Activated CD4-positive, alpha-beta T cell treated with anti-CD3 and anti-CD28 coated beads, Interleukin-2, amount 10 ng/mL, durations not matched to agents 24 days and 14 days (primary cell): ENCODE measurements around the gene PATE4. TPM values are rescaled to one million over a fixed set of nuclear protein-coding genes. Genes with fewer than 3 reads are reported as not detected.
"Not testable (repeated sequence)": the region's sequence is repeated elsewhere in the genome, so short reads cannot be mapped to it uniquely, and the experiment has no call there.

ENCODE experiments used
- DNase-seq: peaks from one replicate; pipeline ENCODE4 v3.0.0; 2022
- H3K27ac Mint-ChIP-seq: one replicate; pipeline ENCODE4 v1.8.0; 2022; ENCODE audit warnings: mild to moderate bottlenecking, mixed read lengths
- H3K27me3 Mint-ChIP-seq: one replicate; pipeline ENCODE4 v1.8.0; 2022; ENCODE audit warnings: mixed read lengths
- H3K36me3 Mint-ChIP-seq: one replicate; pipeline ENCODE4 v1.8.0; 2022; ENCODE audit warnings: low read depth, mild to moderate bottlenecking, mixed read lengths
- H3K4me1 Mint-ChIP-seq: one replicate; pipeline ENCODE4 v1.8.0; 2021; ENCODE audit warnings: mixed read lengths
- H3K4me3 Mint-ChIP-seq: one replicate; pipeline ENCODE4 v1.8.0; 2022; ENCODE audit warnings: mild to moderate bottlenecking, moderate library complexity, mixed read lengths
- H3K9me3 Mint-ChIP-seq: one replicate; pipeline ENCODE4 v1.8.0; 2021; ENCODE audit warnings: mixed read lengths
- intact Hi-C: fragments of 100-400 bp; cut with micrococcal nuclease; formaldehyde crosslinking; loops from one replicate; pipeline ENCODE4 v1.15.1; 2023
- total RNA-seq: library from RNA; stranded (reverse); gene quantifications from 2 replicates; pipeline ENCODE4 v1.2.3, GENCODE V29; 2022

The PATE4 gene, protein sequence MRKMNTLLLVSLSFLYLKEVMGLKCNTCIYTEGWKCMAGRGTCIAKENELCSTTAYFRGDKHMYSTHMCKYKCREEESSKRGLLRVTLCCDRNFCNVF
- not detected in 2 replicates for total RNA-seq

DNA sequence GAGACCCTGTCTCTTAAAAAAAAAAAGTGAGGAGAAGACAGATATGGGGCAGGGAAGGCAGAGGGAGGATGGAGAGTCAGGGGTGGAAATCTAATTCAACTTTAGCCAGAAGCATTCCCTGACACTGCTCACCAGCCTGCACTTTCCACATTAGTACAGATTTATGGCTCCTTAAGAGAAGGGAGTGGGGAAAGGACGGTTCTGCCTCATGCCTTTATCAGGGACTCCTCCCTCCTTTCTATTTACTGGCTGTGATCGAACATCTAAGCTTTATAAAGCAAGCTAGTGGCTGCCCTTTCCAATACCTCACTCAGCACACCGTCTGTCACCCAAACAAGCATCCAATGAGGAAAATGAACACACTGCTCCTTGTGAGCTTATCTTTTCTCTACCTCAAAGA, at the start of gene PATE4:
TSS of gene PATE4 (plus strand) at position 301 of the 400 bp plus-strand sequence. CDS start at position 345, 44 bp downstream.
- no peak within 1 kb of the TSS for H3K27ac Mint-ChIP-seq
- no peaks in the 10 kb centered on the region for H3K4me1 Mint-ChIP-seq
- peaks cover 3% of the 10 kb centered on the region for H3K27me3 Mint-ChIP-seq
- DNase-seq, result no peak
- H3K4me3 Mint-ChIP-seq, result no peak within 1 kb of the TSS
- intact Hi-C loops, result no loop called here
- H3K9me3 Mint-ChIP-seq, result no peaks in the 10 kb centered on the region
- H3K36me3 Mint-ChIP-seq, result no peaks in the 10 kb centered on the region

DNA sequence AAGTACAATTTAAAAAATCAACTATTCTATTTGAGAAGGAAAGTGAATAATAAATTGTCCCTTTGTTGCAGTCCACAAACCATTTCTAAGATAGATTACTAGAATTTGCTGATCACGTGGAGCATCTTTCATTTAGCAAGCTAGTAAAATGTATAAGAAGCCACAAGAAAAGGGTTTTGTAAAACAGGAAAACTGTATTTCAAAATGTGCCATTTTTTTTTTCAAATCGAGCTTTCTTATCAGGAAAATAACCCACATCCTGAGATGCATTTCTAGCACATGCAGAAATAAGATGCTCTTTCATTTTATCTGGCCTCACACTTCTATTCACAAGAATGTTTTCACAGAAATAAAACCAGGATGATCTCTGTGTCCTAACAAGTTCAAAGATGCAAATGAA, 48.4 kb upstream of the PATE4 start:
- peaks cover 4% of the 10 kb centered on the region for H3K9me3 Mint-ChIP-seq
- peaks cover 6% of the 10 kb centered on the region for H3K27me3 Mint-ChIP-seq
- no peak overlapping the region for H3K27ac Mint-ChIP-seq
- no peak for DNase-seq
- H3K36me3 Mint-ChIP-seq, result no peaks in the 10 kb centered on the region
- no peak overlapping the region for H3K4me3 Mint-ChIP-seq
- H3K4me1 Mint-ChIP-seq, result no peaks in the 10 kb centered on the region
- intact Hi-C loops, result no loop called here

DNA sequence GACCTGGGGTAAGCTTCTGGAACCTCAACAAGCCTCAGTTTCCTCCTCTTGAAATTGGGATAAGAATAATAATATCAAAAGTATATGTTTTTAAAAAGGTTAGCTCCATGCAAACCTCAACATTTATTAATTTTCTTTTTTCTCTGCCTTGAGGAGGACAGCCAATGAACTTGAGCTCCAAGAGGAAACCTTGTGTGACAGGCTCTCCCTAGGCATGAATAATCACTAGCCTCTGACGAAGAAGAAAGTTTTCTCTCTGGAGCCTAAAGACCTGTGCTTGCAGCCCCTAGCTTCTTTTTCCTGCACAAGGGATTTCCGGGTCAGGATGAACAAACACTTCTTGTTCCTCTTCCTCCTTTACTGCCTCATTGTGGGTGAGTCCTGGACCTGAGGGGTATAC, 45.3 kb upstream of the PATE4 start, which contains the start of gene PATE3:
TSS of gene PATE3 (plus strand) at position 301 of the 400 bp plus-strand sequence. CDS start at position 326, 25 bp downstream.
- intact Hi-C loops, result no loop called here
- Mint-ChIP-seq H3K27ac (no peak within 1 kb of the TSS), H3K27me3 (peaks cover 3% of the 10 kb centered on the region), H3K4me3 (no peak within 1 kb of the TSS), H3K36me3 (no peaks in the 10 kb centered on the region), H3K4me1 (no peaks in the 10 kb centered on the region), H3K9me3 (no peaks in the 10 kb centered on the region)
- no peak for DNase-seq

DNA sequence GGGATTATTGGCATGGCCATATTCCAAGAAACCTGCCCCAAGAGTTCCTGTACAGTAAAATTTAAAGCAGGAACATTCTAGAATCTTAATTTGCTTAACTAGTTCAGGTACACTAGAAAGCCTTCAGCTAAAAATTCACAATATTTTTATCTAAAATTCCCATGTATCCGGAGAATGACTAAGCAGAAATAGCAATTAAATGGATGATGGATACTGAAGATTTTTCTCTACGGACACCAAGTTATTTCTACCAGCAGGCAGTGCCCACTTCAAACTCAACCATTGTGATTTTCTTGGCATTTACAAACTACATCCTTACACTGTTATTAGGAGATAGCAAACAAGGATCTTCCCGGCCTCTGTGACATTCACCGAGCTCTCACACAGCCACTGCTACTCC, 42.3 kb upstream of the PATE4 start:
- Mint-ChIP-seq H3K9me3 (peaks cover 6% of the 10 kb centered on the region), H3K4me3 (no peak overlapping the region), H3K27me3 (peaks cover 6% of the 10 kb centered on the region), H3K27ac (no peak overlapping the region), H3K4me1 (no peaks in the 10 kb centered on the region), H3K36me3 (no peaks in the 10 kb centered on the region)
- intact Hi-C loops, result no loop called here
- no peak for DNase-seq

DNA sequence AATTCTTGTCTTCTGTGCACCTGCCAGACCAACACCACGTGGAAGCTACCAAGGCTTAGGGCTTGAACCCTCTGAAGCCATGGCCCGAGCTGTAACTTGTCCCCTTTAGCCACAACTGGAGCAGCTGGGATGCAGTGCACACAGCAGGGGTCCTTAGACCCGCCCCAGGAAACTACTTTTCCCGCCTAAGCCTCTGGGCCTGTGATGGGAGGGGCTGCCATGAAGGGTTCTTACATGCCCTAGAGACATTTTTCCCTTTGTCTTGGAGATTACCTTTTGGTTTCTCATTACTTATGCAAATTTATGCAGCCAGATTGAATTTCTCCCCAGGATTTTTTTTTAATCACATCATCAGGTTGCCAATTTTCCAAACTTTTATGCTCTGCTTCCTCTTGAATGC, 35.5 kb upstream of the PATE4 start:
- Mint-ChIP-seq H3K27me3 (peaks cover 3% of the 10 kb centered on the region), H3K4me3 (no peak overlapping the region), H3K27ac (no peak overlapping the region), H3K36me3 (no peaks in the 10 kb centered on the region), H3K4me1 (no peaks in the 10 kb centered on the region), H3K9me3 (peaks cover 16% of the 10 kb centered on the region)
- intact Hi-C loops, result no loop called here
- DNase-seq, result no peak

DNA sequence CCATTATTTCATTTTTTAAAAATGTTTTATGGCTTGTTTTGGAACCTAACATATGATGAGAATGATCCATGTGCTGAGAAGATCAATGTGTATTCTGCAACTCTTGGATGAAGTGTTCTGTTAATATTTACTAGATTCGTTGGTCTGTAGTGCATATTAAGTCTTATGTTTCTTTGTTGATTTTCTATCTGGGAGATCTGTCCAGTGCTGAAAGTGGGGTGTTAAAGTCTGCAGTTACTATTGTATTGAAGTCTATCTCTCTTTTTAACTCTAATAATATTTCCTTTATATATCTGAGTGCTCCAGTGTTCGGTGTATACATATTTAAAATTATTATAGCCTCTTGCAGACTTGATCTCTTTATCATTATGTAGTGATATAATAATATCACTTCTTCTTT, 33.3 kb upstream of the PATE4 start:
- no peak overlapping the region for H3K4me3 Mint-ChIP-seq
- no peaks in the 10 kb centered on the region for H3K4me1 Mint-ChIP-seq
- no peak overlapping the region for H3K27ac Mint-ChIP-seq
- no peaks in the 10 kb centered on the region for H3K36me3 Mint-ChIP-seq
- H3K27me3 Mint-ChIP-seq, result peaks cover 3% of the 10 kb centered on the region
- intact Hi-C loops, result no loop called here
- H3K9me3 Mint-ChIP-seq, result peaks cover 16% of the 10 kb centered on the region
- DNase-seq, result no peak

DNA sequence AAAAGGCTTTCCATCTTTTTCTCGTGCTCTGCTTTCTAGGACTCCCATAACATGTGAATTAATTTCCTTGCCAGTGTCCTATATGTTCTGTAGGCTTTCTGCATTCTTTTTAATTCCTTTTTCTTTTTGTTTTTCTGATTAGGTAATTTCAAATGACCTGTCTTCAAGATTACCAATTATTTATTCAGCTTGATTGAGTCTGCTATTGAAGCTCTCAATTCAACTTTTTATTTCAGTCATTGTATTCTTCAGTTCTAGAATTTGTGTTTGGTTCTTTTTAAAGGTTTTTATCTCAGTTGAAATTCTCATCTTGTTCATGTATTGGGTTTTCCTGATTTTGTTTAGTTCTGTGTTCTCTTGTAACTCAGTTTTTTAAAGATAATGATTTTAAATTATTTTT, 30.7 kb upstream of the PATE4 start:
- no peak overlapping the region for H3K27ac Mint-ChIP-seq
- no peaks in the 10 kb centered on the region for H3K4me1 Mint-ChIP-seq
- no peak for DNase-seq
- no peaks in the 10 kb centered on the region for H3K36me3 Mint-ChIP-seq
- peaks cover 10% of the 10 kb centered on the region for H3K9me3 Mint-ChIP-seq
- H3K27me3 Mint-ChIP-seq, result no peaks in the 10 kb centered on the region
- H3K4me3 Mint-ChIP-seq, result no peak overlapping the region
- intact Hi-C loops, result no loop called here

DNA sequence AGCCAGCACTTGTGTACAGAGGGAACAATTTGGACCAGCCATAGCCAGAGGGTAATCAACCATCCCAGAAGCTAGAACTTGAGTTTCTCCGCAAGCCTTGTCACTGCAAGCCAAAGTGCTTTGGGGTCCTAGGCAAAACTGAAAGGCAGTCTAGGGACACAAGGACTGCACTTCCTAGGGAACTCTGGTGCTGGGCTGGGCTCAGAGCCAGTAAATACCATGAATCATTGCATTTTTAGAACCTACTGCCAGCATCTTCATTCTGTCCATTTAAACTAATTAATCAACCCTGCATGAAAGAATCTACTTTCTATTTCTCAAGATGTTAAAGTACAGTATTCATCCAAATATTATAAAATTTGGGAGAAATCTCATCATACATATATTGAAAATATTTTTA, 25.2 kb upstream of the PATE4 start:
- Mint-ChIP-seq H3K4me1 (no peaks in the 10 kb centered on the region), H3K27me3 (no peaks in the 10 kb centered on the region), H3K4me3 (no peak overlapping the region), H3K27ac (no peak overlapping the region), H3K36me3 (no peaks in the 10 kb centered on the region), H3K9me3 (no peaks in the 10 kb centered on the region)
- DNase-seq, result no peak
- intact Hi-C loops, result no loop called here

DNA sequence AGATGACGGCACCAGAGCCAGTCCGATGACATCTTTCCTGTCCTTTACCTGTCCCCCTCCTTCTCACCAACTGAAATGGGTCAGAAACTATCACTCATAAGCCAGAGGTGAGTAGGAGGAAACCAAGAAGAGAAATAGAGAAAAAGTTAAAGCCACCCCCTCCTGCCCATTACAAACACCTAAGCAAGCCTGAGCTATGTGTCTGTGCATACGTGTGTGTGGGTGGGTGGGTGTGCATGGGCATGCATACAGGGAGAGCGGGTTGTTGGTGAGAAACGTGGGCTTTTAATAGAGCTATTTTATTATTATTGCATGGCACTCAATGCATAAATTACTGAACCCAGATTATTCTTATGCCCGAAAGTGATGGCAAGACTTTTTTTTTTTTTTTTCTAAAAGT, 2.6 kb downstream of the PATE4 start:
- no peaks in the 10 kb centered on the region for H3K4me1 Mint-ChIP-seq
- H3K4me3 Mint-ChIP-seq, result no peak overlapping the region
- no peak for DNase-seq
- H3K27me3 Mint-ChIP-seq, result peaks cover 3% of the 10 kb centered on the region
- H3K36me3 Mint-ChIP-seq, result no peaks in the 10 kb centered on the region
- H3K9me3 Mint-ChIP-seq, result no peaks in the 10 kb centered on the region
- H3K27ac Mint-ChIP-seq, result no peak overlapping the region
- intact Hi-C loops, result no loop called here

DNA sequence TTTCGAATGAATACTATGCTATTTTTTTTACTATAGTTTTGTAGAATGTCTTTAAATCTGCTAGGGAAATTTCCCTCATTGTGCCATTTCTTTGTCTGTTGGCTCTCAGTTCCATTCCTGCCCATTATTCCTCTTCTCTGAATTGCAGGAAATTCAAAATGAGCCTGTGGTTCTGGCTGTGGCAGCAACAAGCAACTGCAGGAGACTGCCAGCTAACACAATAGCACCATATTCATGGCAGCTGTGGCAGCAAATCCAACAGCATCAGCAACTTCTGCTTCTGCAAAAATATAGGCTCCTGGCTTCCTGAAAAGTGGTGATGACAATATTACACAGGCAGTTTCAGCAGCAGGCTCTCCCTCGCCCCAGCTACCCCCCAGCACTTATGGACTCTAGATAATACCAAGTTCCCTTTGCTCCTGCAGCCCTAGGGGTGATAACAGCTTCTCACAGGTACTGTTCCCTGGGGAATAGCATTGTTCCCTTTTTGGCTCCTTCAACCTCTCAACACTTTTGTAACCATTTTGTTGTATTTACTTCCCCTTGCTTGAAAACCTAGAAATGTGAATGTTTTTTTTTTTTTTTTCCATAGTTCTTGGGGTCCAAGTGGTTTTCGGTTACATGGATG, 9.3 kb downstream of the PATE4 start:
- Mint-ChIP-seq H3K27me3 (no peaks in the 10 kb centered on the region), H3K4me1 (no peaks in the 10 kb centered on the region), H3K4me3 (no peak overlapping the region), H3K9me3 (peaks cover 14% of the 10 kb centered on the region), H3K27ac (no peak overlapping the region), H3K36me3 (peaks cover 2% of the 10 kb centered on the region)
- no peak for DNase-seq
- intact Hi-C loops, result no loop called here

DNA sequence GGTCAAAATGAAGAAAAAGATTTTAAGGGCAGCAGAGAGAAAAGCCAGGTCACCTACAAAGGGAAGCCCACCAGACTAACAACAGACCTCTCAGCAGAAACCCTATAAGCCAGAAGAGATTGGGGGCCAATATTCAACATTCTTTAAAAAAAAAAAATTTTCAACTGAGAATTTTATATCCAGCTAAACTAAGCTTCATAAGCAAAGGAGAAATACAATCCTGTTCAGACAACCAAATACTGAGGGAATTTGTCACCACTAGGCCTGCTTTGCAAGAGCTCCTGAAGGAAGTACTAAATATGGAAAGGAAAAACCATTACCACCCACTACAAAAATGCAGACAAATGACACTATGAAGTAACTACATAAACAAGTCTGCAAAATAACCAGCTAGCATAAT, 13.1 kb downstream of the PATE4 start:
- no peak overlapping the region for H3K27ac Mint-ChIP-seq
- no peak overlapping the region for H3K4me3 Mint-ChIP-seq
- no peaks in the 10 kb centered on the region for H3K27me3 Mint-ChIP-seq
- H3K4me1 Mint-ChIP-seq, result no peaks in the 10 kb centered on the region
- no peak for DNase-seq
- intact Hi-C loops, result no loop called here
- H3K9me3 Mint-ChIP-seq, result peaks cover 14% of the 10 kb centered on the region
- H3K36me3 Mint-ChIP-seq, result peaks cover 2% of the 10 kb centered on the region

DNA sequence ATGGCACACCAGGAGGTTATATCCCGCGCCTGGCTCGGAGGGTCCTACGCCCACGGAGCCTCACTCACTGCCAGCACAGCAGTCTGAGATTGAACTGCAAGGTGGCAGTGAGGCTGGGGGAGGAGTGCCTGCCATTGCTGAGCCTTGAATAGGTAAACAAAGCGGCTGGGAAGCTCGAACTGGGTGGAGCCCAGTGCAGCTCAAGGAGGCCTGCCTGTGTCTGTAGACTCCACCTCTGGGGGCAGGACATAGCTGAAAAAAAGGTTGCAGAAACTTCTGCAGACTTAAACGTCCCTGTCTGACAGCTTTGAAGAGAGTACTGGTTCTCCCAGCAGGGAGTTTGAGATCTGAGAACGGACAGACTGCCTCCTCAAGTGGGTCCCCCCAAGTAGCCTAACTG, 24.6 kb downstream of the PATE4 start:
- H3K27ac Mint-ChIP-seq, DNase-seq, H3K27me3 Mint-ChIP-seq, H3K4me1 Mint-ChIP-seq, H3K9me3 Mint-ChIP-seq, intact Hi-C loops, H3K4me3 Mint-ChIP-seq, H3K36me3 Mint-ChIP-seq: not testable (repeated sequence)

DNA sequence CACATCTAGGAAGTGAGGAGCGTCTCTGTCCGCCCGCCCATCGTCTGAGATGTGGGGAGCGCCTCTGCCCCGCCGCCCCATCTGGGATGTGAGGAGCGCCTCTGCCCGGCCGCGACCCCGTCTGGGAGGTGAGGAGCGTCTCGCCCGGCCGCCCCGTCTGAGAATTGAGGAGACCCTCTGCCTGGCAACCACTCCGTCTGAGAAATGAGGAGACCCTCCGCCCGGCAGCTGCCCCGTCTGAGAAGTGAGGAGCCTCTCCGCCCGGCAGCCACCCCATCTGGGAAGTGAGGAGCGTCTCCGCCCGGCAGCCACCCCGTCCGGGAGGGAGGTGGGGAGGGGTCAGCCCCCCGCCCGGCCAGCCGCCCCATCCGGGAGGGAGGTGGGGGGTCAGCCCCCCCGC, 29.7 kb downstream of the PATE4 start:
- DNase-seq, result not testable (repeated sequence)

DNA sequence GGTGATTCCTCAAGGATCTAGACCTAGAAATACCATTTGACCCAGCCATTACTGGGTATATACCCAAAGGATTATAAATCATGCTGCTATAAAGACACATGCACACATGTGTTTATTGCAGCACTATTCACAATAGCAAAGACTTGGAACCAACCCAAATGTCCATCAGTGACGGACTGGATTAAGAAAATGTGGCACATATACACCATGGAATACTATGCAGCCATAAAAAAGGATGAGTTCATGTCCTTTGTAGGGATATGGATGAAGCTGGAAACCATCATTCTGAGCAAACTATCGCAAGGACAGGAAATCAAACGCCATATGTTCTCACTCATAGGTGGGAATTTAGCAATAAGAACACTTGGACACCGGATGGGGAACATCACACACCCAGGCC, 32.2 kb downstream of the PATE4 start:
- intact Hi-C loops, H3K27ac Mint-ChIP-seq, H3K36me3 Mint-ChIP-seq, H3K27me3 Mint-ChIP-seq, H3K4me3 Mint-ChIP-seq, H3K4me1 Mint-ChIP-seq, H3K9me3 Mint-ChIP-seq, DNase-seq: not testable (repeated sequence)

More for the DNA sequence above, 29.7 kb downstream of the PATE4 start:
- H3K4me1 Mint-ChIP-seq, H3K27me3 Mint-ChIP-seq, H3K4me3 Mint-ChIP-seq, H3K27ac Mint-ChIP-seq, H3K36me3 Mint-ChIP-seq, intact Hi-C loops, H3K9me3 Mint-ChIP-seq: not testable (repeated sequence)

DNA sequence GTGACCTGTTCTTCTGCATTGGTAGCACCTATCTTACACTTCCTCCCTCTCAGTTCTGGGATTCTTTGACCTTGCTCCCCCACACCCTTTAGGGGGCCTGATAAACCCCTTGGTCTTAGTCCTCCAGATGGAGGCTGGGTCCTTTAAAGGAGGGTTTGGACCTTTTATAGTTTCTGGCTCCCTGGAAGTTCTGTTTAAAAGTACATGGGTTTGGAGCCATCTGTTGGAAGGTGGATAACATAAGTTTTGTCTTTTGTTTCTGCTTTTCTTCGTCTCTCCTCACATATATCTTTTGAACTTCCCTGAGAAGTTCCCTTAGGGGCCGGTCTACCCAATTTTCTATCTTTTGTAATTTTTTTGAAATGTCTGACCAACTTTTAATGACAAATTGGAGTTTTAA, 36.4 kb downstream of the PATE4 start:
- Mint-ChIP-seq H3K36me3 (no peaks in the 10 kb centered on the region), H3K27ac (no peak overlapping the region), H3K4me3 (no peak overlapping the region), H3K27me3 (peaks cover 12% of the 10 kb centered on the region), H3K4me1 (no peaks in the 10 kb centered on the region), H3K9me3 (peaks cover 3% of the 10 kb centered on the region)
- intact Hi-C loops, result no loop called here
- no peak for DNase-seq
